Measurements from ENCODE around the gene COL15A1.
"Not testable (repeated sequence)": the region's sequence is repeated elsewhere in the genome, so short reads cannot be mapped to it uniquely, and the experiment has no call there.

COL15A1 gene

GRCh38 chr9:99006511-99006910 lies 62.8 kb downstream of the COL15A1 start:
- no peak overlapping the region for H3K4me3 ChIP-seq (ENCODE audit: low read depth, low read length)
- DNase-seq (ENCODE audit: low read depth), result no peak
- in situ Hi-C loops (cut with HindIII; ENCODE audit: low sequenced_read_pairs), result no loop called here
- no peak for TF ChIP-seq CTCF (IDR thresholded peaks at IDR 0.05; ENCODE audit: low read depth, low read length, missing control alignments)

DNA sequence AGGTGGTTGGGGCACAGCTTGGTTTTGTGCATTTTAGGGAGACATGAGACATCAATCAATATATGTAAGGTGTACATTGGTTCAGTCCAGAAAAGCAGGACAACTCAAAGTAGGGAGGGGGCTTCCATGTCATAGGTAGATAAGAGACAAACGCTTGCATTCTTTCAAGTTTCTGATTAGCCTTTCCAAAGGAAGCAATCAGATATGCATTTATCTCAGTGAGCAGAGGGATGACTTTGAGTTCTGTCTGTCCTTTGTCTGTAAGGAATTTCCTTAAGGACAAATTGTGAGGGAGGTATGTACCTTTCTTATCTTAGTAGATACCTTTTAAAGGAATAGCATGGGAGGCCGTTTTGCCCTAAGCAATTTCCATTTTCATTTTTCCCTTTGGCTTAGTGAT lies 63.3 kb downstream of the COL15A1 start:
- in situ Hi-C loops (cut with HindIII; ENCODE audit: low sequenced_read_pairs), result no loop called here

DNA sequence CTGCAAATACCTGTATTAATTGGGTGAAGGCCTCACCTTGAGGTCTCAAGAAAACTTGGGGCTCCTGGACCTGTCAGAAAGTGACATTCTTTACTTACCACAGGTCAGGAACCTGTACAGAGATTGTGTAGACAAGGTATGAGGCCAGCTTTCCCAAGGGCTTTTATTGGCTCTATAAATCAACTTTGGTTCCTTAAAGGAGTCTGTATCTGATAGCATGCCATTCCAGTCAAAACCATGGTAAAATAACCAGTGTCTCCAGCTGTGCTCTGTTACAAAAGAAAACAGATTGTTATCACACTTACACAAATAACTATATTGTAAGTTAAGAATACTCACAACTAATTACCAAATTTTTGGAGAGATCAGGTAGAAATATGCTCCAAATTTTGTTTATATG lies 64.5 kb downstream of the COL15A1 start:
- no peak overlapping the region for H3K4me3 ChIP-seq (ENCODE audit: low read depth, low read length)
- in situ Hi-C loops (cut with HindIII; ENCODE audit: low sequenced_read_pairs), result no loop called here
- no peak for TF ChIP-seq CTCF (IDR thresholded peaks at IDR 0.05; ENCODE audit: low read depth, low read length, missing control alignments)
- DNase-seq (ENCODE audit: low read depth), result no peak

More for the DNA sequence above, 63.3 kb downstream of the COL15A1 start:
- TF ChIP-seq CTCF (IDR thresholded peaks at IDR 0.05; ENCODE audit: low read depth, low read length, missing control alignments), result no peak
- DNase-seq (ENCODE audit: low read depth), result no peak
- H3K4me3 ChIP-seq (ENCODE audit: low read depth, low read length), result no peak overlapping the region

GRCh38 chr9:99010393-99010792 lies 66.7 kb downstream of the COL15A1 start:
- in situ Hi-C loops (cut with HindIII; ENCODE audit: low sequenced_read_pairs), result not testable (repeated sequence)

DNA sequence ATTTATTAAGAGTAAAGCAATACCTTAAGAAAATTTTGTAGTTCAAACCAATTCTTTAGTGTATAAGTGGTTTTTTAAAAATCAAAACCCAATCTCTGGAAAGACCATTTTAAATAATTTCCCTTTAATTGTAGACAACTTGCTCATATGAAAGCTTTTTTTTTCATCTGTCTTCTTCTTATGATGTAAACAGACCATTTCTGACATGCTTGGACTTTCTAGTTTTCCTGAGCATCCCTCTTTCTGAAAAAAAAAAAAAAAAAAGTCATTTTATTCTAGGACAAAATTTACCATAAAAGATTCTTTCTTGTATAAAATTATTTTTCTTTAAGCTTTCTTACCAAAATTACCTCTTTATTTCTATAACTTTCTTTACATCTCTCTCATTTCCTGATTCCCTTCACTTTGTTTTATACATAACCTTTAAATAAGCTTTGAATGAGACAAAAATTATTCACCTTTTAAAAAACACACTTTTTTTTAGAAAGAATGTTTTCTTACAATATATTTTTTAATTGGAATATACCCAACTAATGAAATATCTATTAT lies 67.5 kb downstream of the COL15A1 start:
- no peak for DNase-seq (ENCODE audit: low read depth)
- TF ChIP-seq CTCF (IDR thresholded peaks at IDR 0.05; ENCODE audit: low read depth, low read length, missing control alignments), result no peak
- in situ Hi-C loops (cut with HindIII; ENCODE audit: low sequenced_read_pairs), result no loop called here

More at GRCh38 chr9:99010393-99010792, 66.7 kb downstream of the COL15A1 start:
- not testable (repeated sequence) for H3K4me3 ChIP-seq (ENCODE audit: low read depth, low read length); DNase-seq (ENCODE audit: low read depth)

GRCh38 chr9:99012957-99013512 lies 69.3 kb downstream of the COL15A1 start:
- in situ Hi-C loops (cut with HindIII; ENCODE audit: low sequenced_read_pairs), result no loop called here
- no peak overlapping the region for H3K4me3 ChIP-seq (ENCODE audit: low read depth, low read length)
- no peak for TF ChIP-seq CTCF (IDR thresholded peaks at IDR 0.05; ENCODE audit: low read depth, low read length, missing control alignments)
- no peak for DNase-seq (ENCODE audit: low read depth)

More for the DNA sequence above, 67.5 kb downstream of the COL15A1 start:
- no peak overlapping the region for H3K4me3 ChIP-seq (ENCODE audit: low read depth, low read length)

- H3K4me3 ChIP-seq (ENCODE audit: low read depth, low read length), result no peak overlapping the region
- in situ Hi-C loops (cut with HindIII; ENCODE audit: low sequenced_read_pairs), result no loop called here
- no peak for TF ChIP-seq CTCF (IDR thresholded peaks at IDR 0.05; ENCODE audit: low read depth, low read length, missing control alignments)
- DNase-seq (ENCODE audit: low read depth), result no peak
These were observed 69.8 kb downstream of the COL15A1 start for GRCh38 chr9:99013550-99013949.
